HG02884 (cell line): ENCODE results near the gene KCNQ1.

ENCODE experiments used
- ATAC-seq: cut with Tn5 transposase; IDR thresholded peaks from one replicate; pipeline ENCODE4 v1.9.1; 2021; ENCODE audit warnings: mild to moderate bottlenecking, moderate library complexity; ENCODE audit not compliant: unreplicated experiment

Gene KCNQ1

DNA sequence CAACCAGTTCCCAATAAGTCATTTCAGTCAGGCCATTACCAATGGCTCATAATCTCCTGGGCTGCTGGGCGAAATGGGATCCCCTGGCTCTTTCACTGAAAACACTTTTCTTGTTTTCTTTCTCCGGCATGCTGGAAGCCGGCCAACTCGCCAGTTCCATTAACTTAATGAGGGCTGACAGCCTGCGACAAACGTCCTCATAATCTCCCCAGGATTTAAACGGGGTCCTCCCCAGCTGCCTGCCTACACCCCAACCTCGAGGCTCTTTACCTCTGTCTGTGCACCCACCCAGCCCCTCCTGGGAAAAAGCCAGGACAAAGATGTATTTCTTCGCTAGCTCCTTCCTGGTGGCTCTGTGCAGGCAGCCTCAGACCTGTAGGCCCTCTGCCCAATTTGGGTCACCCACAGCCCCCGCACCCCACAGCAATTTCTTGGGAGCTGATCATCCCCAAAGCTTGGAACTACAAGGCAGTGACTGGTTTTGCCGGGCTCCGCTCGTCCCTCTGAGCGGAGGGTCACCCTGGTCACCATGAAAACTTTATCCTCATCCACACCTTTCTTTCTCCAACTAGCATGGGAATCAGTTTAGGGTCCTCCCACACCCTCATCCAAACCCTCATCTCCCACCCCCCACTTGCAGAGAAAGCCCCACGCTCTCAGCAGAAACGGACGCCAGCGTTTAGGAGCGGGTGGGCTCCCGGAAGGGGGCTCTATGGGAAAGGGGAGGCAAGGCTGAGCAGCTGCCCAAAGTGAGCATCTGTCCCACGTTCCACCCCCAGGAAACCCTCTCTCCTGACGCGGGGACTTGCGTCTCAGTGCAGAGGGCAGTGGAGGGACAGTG lies 306.1 kb downstream of the KCNQ1 start:
- ATAC-seq = no peak

DNA sequence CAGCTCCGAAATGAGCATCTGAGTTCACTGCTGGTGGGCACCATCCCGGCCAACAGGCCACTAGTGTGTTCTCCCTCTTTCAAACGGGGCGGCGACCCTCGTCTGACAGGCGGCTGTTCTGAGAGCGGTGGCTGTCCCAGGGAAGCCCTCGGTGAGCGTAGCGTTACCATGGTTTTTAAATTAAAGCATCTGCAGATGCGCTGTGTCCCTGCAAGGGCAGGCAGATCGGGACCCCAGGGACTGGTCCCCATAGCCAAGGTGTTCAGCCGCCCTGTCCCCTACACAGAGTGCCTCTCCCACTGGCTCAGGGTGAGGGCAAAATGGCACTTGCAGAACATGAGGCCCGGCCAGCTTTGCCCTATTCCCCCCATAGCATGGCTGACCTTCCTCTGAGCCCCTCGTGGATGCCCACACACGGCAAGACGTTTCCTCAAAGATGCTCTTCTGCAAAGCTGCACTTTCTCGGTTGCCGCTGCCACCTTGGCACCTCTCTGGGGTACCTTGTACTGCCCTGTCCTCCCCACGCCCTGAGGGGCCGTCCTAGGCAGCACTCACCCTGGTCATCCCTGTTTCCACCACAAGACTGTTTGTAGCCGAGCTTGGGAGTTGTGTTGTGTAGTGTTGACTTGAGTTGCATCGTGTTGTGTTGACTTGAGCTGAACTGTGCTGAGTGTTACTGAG lies 306.9 kb downstream of the KCNQ1 start:
- ATAC-seq = no peak

DNA sequence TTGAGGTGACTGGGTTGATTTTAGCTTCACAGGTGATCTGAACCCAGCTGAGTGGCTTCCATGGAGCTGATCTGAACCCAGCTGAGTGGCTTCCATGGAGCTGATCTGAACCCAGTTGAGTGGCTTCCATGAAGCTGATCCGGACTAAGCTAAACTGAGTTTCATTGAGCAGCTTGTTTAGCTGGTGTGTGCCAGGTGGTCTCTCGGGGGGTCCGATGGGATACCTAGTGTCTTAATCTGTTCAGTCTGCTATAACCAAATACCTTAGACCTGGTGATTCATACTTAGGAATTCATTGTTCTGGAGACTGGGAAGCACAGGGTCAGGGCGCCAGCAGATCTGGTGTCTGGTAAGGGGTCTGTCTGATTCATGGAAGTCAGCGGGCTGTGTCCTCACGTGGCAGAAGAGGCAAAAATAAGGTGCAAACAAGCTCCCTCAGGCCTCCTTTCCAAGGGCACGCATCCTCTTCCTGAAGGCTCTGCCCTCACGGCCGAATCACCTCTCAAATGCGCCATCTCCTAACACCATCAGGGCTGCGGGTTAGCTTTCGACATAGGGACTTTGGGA lies 307.5 kb downstream of the KCNQ1 start:
- no peak for ATAC-seq

DNA sequence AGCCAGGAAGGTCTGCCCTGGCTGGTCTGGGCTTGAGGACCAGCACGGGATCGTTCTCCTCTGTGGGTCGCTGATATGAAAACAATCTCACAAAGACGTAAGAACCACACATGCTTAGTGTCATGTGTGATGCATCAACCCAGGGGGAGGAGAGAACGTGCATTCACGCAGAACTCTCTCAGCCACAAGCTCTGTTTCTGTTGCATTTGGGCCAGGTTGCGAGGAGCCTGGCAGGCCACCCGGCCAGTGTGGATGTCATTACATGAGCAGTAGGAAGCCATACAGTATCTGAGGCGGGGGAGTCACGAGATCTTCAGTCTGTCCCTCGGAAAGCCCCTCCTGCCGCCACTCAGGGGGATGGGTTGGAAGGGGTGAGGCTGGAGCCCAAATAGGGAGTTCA lies 308.1 kb downstream of the KCNQ1 start:
- no peak for ATAC-seq

DNA sequence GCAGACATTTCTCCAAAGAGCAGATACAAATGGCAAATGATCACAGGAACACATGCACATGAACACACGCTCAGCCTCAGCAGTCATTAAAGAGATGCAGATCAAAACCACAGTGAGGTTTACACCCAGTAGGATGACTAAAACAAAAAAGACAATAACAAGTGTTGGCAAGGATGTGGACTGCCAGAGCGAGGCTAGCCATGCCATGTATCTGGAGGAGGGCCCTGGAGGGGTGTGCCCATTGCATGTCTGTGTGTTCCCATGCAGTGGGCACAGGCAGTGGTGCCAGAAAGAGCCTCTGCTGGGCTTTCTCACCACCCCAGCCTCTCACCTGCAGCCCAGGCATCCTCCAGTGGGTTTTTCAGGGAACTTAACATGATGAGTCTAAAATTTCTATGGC lies 309.2 kb downstream of the KCNQ1 start:
- no peak for ATAC-seq

DNA sequence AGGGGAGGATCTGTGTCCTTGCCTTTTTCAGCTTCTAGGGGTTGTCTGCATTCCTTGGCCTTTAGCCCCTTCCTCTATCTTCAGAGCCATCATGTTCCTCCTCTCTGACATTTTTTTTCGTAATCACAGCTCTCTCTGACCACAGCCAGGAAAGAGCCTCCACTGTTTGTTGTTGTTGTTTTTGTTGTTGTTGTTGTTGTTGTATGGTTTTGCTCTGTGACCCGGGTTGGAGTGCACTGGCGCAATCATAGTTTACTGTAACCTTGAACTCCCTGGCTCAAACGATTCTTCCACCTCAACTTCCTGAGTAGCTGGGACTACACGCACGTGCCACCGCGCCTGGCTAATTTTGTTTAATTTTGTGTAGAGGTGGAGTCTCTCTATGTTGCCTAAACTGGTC lies 310.3 kb downstream of the KCNQ1 start:
- no peak for ATAC-seq

DNA sequence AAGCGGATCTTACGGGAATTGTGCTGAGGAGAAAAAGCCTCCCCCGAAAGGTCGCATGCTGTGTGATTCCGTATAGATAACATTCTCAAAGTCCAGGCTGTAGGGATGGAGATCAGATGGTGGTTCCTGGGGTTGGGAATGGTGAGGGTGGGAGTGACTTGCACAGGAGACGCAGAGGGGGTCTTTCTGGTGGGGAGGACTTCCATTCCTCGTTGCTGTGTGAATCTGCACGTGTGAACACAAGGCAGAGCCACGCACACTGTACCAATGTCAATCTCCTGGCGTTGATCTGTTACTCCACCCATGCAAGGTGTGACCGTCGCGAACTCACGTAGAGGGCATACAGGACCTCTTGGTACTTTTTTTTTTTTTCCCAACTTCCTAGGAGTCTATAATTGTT lies 313.9 kb downstream of the KCNQ1 start:
- no peak for ATAC-seq

DNA sequence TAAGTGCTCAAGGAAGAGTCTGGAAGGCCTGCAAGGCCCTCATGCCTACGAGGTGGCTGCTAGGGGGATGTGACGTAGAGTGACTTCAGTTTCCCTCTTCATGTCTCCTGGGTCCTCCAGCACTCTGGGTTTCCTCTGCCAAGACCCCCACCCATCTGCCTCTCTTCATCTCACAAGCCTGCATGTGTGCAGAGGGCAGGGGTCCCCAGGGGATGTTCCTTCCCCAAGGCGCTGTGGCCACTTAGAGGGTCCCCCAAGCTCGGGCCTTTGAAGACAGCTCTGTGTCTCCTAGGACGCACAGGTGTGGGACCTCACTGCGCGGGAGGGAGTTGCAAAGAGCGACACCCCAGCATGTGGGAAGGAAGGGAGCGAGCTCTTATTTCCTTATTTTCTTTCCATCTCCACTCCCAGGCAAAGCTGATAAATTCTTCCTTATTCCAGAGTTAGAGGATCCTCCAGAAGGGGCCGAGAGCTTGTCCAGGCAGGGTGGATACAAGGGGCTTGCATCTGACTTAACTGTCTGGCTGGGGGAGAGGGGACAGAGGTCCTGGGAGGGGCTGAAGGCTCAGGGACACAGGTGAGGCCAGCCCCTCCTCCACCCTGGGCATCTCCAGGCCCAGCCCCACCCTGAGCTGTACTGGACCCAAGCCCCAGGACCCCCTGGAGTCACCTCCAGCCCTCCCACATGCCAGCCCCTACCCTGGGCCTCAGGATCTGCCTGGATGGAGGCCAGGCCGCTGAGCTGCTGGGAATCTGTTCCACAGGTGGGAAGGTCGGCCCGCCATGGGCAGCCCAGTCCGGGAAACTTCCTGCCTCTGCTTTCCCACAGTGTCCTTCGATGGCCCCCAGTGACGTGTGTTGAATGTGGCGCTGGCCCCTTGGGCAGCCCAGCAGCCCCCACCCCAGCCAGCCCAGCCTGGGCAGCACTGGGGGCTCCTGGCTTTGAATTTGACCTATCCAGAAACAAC lies 314.7 kb downstream of the KCNQ1 start:
- no peak for ATAC-seq

DNA sequence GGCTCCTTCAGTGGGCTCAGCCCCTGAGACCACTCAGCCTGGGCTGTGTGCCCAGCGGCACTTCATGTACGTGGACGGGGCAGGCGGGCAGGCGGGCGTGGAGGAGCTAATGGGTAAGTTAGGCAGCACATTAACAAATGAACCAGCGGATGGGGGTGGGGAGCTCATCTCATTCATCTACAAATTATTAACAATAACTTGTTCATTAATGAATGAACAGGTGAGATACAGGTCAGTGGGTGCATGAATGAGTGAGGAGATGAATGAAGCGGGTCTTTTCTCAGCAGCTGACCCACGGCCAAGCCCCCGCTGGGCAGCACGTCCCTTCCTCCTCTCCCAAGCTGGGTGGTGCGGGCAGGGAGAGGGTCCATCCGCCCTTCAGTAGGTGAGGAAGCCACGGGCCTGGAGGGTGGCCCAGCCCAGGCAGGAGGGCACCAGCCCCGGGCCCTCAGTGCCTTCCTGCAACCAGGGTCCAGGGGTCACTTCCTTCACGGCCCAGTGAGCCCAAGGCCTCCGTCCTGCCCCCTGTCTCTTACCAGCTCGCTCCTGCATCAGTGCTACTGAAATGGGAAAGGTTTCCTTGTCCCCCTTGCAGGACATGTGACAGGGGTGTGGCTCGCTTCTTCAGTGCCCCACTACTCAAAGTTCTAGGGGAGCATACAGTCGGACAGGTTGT lies 315.5 kb downstream of the KCNQ1 start:
- ATAC-seq = no peak

DNA sequence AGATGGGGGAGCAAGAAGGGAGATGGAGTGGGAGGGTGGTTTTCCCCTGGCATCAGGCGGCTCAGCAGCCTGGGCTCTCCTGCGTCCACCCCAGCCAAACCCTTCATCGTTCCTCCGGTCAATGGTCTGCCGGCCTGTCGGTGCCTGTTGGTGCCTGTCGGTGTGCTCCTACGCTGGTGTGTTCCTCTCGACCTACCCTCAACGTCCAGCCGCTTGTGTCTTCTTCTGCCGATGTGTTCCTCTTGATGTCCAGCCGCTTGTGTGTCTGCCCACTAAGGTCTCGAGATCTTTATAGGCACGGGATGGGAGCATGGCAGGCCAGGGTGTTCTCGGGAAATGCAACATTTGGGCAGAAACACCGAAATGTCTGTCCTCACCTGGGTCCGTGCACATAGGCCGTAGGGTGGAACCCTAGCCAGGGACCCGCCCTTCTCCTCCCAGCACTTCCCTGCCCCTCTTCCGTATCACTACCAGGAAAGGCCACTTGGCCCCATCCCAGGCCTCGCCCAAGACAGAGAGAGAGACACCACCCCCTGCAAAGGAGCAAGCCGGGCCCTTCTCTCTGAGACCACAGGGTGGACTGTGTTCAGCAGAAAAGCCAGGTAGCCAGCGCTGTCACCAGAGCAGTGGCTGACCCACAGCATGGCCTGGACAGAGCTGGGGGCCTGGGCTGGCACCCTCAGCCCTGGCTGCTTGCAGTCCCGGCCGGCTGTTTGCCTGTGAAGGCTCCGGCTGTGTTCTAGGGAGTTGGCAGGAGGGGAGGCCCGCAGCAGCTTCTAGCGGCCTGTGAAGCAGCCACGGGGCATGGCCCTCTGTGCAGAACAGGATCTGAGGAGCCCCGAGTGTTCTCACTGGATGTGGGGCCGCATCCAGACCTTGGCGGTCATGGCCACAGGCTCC lies 316.6 kb downstream of the KCNQ1 start:
- no peak for ATAC-seq

DNA sequence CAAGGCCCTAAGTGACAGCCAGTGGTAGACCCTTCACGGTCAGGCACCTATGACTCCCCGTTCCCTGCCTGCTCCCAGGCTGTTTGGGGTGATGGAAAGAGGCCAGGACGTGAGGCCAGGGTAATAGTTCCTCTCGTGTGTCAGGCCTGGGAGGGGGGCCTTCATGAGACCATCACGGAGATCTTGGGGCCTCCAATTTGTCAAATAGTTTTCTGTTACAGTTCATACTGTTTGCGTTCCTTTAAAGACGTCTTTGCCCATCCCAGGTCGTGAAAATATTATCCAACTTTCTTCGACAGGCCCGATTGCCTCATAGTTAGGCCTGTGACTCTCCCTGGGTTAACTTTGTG lies 317.2 kb downstream of the KCNQ1 start:
- ATAC-seq = no peak

DNA sequence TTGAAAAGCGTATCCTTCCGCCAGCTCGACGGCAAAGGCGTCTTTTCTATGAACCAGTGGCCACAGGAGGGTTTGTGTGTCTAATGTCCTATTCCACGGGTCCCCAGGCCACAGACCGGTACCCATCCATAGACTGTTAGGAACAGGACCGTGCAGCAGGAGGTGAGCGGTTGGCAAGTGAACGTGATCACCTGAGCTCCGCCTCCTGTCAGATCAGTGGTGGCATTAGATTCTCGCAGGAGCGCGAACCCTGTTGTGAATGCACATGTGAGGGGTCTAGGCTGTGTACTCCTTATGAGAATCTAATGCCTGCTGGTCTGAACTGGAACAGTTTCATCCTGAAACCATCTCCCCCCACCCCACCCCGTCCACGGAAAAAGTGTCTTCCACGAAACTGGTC lies 317.6 kb downstream of the KCNQ1 start:
- ATAC-seq = no peak

DNA sequence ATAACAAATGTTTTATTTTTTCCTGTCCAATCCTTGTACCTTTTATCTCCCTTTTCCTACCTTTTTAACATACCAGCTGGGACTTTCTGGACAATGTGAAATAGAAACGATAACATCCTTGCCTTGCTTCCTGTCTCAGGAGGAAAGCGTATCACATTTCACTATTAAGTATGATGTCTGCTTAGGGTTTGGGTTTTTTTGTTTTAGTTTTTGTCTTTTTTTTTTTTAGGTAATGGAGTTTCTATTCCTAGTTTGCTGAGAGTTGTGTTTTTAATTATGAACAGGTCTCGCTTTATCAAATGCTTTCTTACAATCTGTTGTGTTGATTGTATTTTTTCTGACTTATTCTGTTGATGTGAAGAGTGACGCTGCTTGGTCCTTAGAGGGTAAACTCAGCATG lies 319.2 kb downstream of the KCNQ1 start:
- ATAC-seq = no peak

DNA sequence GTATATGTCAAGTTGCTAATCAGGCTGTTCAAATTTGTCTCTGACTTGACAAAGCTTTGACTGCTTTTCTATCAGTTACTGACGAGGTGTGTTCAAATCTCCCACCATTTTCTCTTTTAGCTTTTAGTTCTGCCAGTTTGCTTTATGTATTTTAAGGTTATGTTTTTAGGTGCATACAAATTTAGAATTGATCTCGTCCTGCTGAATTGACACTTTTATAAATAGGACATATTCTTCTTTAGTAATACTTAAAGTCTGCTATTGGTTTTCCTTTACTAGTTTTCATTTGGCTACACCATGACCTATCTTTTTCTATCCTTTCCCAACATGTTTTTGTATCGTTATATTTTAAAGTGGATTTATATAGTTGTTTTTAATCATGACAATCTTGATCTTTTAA lies 320.7 kb downstream of the KCNQ1 start:
- ATAC-seq = no peak

DNA sequence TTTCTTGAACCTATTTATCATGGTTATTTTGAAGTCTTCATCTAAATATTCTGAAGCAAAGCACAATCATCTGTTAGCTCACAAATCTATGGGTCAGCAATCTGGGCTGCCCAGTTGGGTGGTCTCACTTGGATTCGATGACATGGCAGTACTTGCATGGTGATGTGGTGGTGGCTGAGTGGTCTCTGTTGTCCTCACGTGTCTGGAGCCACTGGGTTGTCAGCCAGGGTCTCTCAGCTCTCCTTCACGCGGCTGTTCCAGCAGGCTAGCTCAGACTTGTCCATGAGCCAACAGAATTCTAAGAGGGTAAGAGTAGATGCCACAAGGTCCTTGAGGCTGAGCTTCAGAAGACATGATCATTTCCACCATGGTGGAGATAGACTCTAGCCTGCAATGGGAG lies 321.4 kb downstream of the KCNQ1 start:
- ATAC-seq = no peak

DNA sequence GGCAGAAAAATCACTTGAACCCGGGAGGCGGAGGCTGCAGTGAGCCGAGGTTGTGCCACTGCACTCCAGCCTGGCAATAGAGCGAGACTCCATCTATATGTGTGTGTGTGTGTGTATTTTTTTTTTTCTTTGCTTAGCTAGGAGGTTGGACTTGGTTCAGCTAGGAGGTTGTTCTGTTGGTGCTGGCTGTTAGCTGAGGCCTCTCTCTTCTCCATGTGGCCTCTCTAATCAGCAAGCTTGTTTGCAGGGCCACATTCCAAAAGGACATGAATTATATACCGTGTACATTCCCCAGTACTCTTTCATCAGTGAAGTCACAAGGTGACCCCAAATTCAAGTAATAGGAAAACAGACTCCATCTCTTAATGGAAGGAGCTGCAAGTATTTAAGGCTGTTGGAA lies 322.3 kb downstream of the KCNQ1 start:
- no peak for ATAC-seq

DNA sequence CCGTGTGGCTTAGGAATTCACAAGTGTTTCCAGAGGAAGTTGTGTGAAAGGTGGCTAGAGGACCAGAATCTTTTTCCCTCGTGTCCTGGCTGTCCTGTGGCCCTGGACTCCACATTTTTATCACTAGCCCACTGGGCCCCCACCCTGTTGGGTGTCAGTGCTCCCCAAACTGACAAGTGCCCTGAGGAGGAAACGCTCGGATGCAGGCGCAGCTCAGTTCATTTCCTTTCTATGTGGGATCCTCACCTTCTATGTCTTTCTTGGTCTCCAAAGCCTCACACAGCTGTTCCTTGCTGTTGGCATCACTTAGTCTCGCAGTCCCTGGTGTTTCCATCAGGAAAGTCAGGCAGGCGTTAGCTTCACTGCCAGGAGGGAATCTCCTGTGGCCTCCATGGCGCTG lies 323.0 kb downstream of the KCNQ1 start:
- ATAC-seq = no peak

DNA sequence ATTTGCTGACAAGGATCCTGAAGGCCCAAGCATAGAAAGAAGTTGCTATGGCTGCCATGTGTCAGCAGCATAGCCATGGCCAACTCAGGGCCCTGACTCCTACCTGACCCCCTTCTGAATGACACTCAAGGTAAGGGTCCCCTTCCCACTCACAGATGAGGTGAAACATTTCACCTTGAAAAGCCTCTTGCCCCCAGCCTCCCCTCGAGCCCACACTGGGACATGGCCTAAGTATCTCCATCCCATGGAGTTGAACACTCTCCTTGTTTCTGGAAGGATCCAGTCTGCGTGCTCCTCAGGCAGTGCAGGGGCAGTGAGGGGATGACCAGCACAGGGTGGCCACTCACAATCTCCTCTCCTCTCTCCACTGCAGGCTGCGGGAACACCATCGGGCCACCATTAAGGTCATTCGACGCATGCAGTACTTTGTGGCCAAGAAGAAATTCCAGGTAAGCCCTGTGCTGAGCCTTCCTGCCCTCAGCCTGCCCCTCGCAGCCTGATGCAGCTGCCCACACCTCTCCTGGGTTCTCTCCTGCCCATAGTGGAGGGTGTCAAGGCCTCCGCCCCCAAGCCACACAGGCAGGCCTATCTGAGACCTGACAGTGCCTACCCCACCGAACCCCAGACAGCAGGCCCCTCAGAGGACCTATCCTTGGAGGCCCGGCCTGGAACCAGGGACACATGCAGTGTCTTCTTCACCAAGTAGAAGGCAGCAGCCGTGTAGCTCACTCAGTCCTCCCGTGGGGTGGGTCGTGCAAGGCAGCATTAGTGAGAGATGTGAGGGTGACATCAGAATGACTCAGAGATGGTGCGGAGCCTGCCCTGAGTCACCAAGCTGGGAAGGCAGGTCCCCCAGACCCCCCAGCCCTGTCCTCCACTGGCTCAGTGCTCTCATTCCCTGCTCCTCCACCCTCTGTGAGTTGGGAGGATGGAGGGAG lies 323.9 kb downstream of the KCNQ1 start:
- ATAC-seq = no peak
